Activated CD4-positive, alpha-beta memory T cell treated with anti-CD3 and anti-CD28 coated beads, Interleukin-2, amount 10 ng/mL, durations not matched to agents 7 days and 5 days (primary cell): ENCODE results near the gene MYL3. TPM values are rescaled to one million over a fixed set of nuclear protein-coding genes. Genes with fewer than 3 reads are reported as not detected.

Experiments used
- CTCF ChIA-PET: fragments of 350-600 bp; sonication (Branson Sonifier 250); formaldehyde crosslinking; loops from one replicate; lab custom pipeline; 2021; ENCODE audit warnings: antibody characterized with exemption, inconsistent platforms; lab: Charles Lee
- POLR2A ChIA-PET: fragments of 350-600 bp; sonication (Branson Sonifier 250); formaldehyde crosslinking; loops from one replicate; lab custom pipeline; 2021; ENCODE audit warnings: antibody characterized with exemption; lab: Charles Lee
- DNase-seq: peaks from one replicate; pipeline ENCODE4 v3.0.0-alpha.2; 2020
- H3K27ac Mint-ChIP-seq: one replicate; pipeline ENCODE4 v1.8.0; 2021; ENCODE audit warnings: mild to moderate bottlenecking, mixed read lengths
- H3K27me3 Mint-ChIP-seq: one replicate; pipeline ENCODE4 v1.8.0; 2021; ENCODE audit warnings: mixed read lengths
- H3K36me3 Mint-ChIP-seq: one replicate; pipeline ENCODE4 v1.8.0; 2021; ENCODE audit warnings: low read depth, mixed read lengths
- H3K4me1 Mint-ChIP-seq: one replicate; pipeline ENCODE4 v1.8.0; 2021; ENCODE audit warnings: mixed read lengths
- H3K4me3 Mint-ChIP-seq: one replicate; pipeline ENCODE4 v1.8.0; 2021; ENCODE audit warnings: mild to moderate bottlenecking, mixed read lengths
- H3K9me3 Mint-ChIP-seq: one replicate; pipeline ENCODE4 v1.8.0; 2021; ENCODE audit warnings: mixed read lengths
- total RNA-seq, 2 experiments: library from RNA; stranded (reverse); gene quantifications; one replicate each; pipeline ENCODE4 v1.2.3, GENCODE V29; 2021

The MYL3 gene
- total RNA-seq, 2 experiments from 2014 or later: not detected

GRCh38 chr3:46885612-46886011 is 22.4 kb upstream of the MYL3 start:
- H3K9me3 Mint-ChIP-seq: no peaks in the 10 kb centered on the region
- no peaks in the 10 kb centered on the region for H3K36me3 Mint-ChIP-seq
- peaks cover 45% of the 10 kb centered on the region for H3K27me3 Mint-ChIP-seq
- no peak overlapping the region for H3K4me3 Mint-ChIP-seq
- H3K4me1 Mint-ChIP-seq: peaks cover 8% of the 10 kb centered on the region
- no peak for DNase-seq
- H3K27ac Mint-ChIP-seq: no peak overlapping the region
- POLR2A ChIA-PET: no interaction called here
- CTCF ChIA-PET: interaction anchor here (2.1 kb wide), 1 partner anchor 9 kb away, joined by 7 read pairs; no protein-coding TSS in a partner anchor

DNA sequence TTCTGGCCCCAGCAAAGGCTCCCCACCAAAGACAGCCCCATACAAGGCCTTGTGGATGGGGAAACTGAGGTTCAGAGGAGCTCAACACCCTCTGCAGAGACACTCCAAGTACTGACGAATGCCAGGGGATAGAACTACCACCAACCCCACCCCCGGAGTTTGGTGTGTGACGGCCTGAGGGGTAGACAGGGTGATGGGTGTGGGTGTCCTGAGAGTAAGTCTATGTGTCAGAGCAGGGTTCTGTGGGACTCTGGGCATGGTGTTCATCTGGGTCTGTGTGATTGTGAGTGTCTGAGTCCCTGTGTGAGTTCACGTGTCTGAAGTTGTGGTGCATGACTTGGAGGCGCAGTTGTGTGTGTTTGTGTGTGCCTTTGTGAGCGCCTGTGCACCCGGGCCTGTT is 21.7 kb upstream of the MYL3 start:
- Mint-ChIP-seq H3K4me1 (peaks cover 11% of the 10 kb centered on the region), H3K27me3 (peaks cover 49% of the 10 kb centered on the region)

DNA sequence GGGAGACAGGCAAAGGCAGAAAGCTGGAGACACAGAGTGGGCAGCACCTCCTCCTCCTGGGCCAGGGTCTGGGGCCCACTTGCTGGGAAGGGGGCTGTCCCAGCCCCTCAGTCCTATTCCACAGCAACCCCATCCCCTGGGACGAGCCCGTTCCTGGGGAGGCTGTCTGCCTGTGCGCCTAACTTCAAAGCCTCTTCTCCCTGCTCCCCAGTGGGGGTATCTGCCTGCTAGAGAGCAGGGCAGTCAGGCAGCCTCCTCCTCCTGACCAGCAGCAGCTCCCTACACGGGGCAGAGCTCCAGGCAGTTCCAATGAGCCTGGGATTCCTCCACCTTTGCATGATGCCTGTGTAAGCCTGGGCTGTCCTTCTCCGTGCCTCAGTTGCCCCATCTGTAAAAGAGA is 21.2 kb upstream of the MYL3 start:
- POLR2A ChIA-PET: no interaction called here
- Mint-ChIP-seq H3K27me3 (peaks cover 54% of the 10 kb centered on the region), H3K4me3 (no peak overlapping the region), H3K9me3 (no peaks in the 10 kb centered on the region), H3K36me3 (no peaks in the 10 kb centered on the region), H3K4me1 (peaks cover 11% of the 10 kb centered on the region), H3K27ac (no peak overlapping the region)
- DNase-seq: no peak
- CTCF ChIA-PET: interaction anchor here (2.1 kb wide), 1 partner anchor 10 kb away, joined by 7 read pairs; no protein-coding TSS in a partner anchor

More for the DNA sequence above, 21.7 kb upstream of the MYL3 start:
- no peaks in the 10 kb centered on the region for H3K36me3 Mint-ChIP-seq
- no peak overlapping the region for H3K4me3 Mint-ChIP-seq
- POLR2A ChIA-PET: no interaction called here
- CTCF ChIA-PET: interaction anchor here (2.1 kb wide), 1 partner anchor 10 kb away, joined by 7 read pairs; no protein-coding TSS in a partner anchor
- DNase-seq: no peak
- no peak overlapping the region for H3K27ac Mint-ChIP-seq
- H3K9me3 Mint-ChIP-seq: no peaks in the 10 kb centered on the region

DNA sequence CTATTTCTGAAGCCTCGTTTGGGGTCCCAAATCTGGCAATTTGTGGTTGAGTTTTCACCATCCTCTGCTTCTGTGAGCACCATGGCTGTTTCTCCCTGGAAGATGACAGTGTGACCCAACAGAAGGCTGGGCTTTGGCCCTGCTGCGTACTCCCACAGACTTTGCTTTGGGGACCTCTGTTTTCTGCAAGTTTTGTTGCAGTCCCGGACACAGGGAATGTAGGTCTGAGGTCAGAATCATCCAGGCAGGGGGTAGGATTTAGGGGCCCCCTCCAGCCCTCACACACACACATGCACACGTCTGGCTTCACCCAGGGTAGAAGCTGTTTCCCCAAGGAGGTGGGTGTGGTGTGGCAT is 20.6 kb upstream of the MYL3 start:
- no peaks in the 10 kb centered on the region for H3K36me3 Mint-ChIP-seq
- no peak overlapping the region for H3K27ac Mint-ChIP-seq
- POLR2A ChIA-PET: no interaction called here
- CTCF ChIA-PET: no interaction called here
- DNase-seq: no peak
- no peak overlapping the region for H3K4me3 Mint-ChIP-seq
- H3K4me1 Mint-ChIP-seq: peaks cover 11% of the 10 kb centered on the region
- H3K9me3 Mint-ChIP-seq: no peaks in the 10 kb centered on the region
- H3K27me3 Mint-ChIP-seq: peaks cover 56% of the 10 kb centered on the region

GRCh38 chr3:46883054-46883829 is 20.0 kb upstream of the MYL3 start:
- CTCF ChIA-PET: interaction anchor here (0.7 to 1.2 kb wide), 2 partner anchors 10 to 15 kb away, joined by 3 to 4 read pairs; no protein-coding TSS in a partner anchor
- H3K4me1 Mint-ChIP-seq: peaks cover 11% of the 10 kb centered on the region
- no peak overlapping the region for H3K27ac Mint-ChIP-seq
- no peaks in the 10 kb centered on the region for H3K36me3 Mint-ChIP-seq
- POLR2A ChIA-PET: no interaction called here
- H3K4me3 Mint-ChIP-seq: no peak overlapping the region
- peak; percentile 21 for DNase-seq
- H3K9me3 Mint-ChIP-seq: no peaks in the 10 kb centered on the region
- H3K27me3 Mint-ChIP-seq: peaks cover 55% of the 10 kb centered on the region

DNA sequence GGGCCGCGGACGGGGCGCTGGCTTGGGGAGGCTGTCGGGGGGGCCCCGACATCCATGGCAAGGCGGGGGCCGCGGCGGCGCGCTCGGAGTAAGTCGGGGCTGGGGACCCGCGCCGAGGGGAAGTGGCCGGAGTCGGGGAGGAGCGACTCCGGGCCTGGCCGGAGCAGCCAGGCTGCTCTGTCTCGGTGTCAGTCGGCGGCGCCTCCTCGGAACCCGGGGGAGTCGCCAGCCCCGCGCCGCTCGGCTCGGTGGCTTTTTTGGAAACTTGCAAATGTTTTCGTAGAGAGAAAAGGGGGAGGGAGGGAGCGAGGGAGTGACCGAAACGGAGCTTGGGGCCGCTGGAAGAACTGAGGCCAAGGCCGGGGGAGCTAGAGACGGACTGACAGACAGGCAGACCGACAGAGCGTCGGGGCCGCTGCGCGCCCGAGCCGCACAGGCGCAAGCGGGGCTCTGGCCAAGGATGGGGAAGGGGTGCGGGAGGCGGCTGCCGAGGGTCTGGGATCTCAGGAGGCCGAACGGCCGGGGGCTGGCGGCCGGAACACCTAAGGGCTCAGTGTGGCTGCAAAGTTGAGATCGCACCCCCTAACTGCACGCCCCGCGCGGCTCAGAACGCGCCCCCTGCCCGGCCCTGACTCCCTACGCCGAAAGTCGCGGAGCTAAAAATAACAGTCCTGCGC is 19.3 kb upstream of the MYL3 start:
- peaks cover 52% of the 10 kb centered on the region for H3K27me3 Mint-ChIP-seq
- peaks cover 11% of the 10 kb centered on the region for H3K4me1 Mint-ChIP-seq
- CTCF ChIA-PET: interaction anchor here (0.7 to 1.2 kb wide), 2 partner anchors 9 to 16 kb away, joined by 3 to 4 read pairs; no protein-coding TSS in a partner anchor

DNA sequence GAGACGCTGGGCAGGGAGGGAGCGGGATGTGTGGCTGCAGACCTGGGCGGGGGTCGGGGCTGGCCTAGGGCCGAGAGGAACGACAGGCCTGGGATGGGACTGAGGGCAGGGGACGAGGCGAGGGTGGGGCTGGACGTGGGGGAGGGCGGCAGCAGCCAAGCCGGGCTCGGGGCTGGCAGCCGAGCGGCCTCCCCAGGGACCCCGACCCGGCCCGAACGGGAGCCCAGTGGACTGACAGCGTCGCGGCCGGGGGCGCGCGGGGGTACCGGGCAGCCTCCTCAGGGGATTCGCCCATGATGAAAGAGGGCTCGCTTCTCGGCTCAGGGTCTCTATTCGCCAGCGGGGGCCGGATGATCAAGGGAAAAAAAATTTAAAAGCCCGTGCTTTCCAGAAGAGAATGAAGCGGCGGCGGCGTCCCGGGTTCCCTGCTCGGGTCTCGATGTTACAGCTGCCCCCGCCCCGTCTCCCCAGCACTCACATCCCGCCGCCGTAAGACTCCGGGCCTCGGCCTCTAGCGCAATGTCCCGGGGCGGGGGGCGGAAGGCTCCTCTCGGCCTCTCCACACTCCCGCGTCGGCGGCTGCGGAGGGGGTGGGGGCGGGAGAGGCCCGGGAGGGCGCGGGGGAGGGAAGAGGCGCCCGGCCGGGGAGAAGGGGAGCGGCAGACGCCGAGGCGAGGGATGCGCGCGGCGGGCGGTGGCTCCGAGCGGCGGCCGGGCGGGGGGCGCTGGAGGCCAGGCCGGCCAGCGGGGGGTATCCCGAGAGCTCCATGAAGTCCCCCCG is 18.5 kb upstream of the MYL3 start:
- POLR2A ChIA-PET: no interaction called here
- DNase-seq: no peak
- H3K36me3 Mint-ChIP-seq: no peaks in the 10 kb centered on the region
- peaks cover 11% of the 10 kb centered on the region for H3K4me1 Mint-ChIP-seq
- H3K4me3 Mint-ChIP-seq: no peak overlapping the region
- CTCF ChIA-PET: interaction anchor here (1.2 kb wide), 1 partner anchor 8 kb away, joined by 3 read pairs; no protein-coding TSS in a partner anchor
- peaks cover 49% of the 10 kb centered on the region for H3K27me3 Mint-ChIP-seq
- H3K9me3 Mint-ChIP-seq: no peaks in the 10 kb centered on the region
- no peak overlapping the region for H3K27ac Mint-ChIP-seq

More for the DNA sequence above, 19.3 kb upstream of the MYL3 start:
- Mint-ChIP-seq H3K27ac (no peak overlapping the region), H3K4me3 (no peak overlapping the region), H3K9me3 (no peaks in the 10 kb centered on the region), H3K36me3 (no peaks in the 10 kb centered on the region)
- DNase-seq: no peak
- POLR2A ChIA-PET: no interaction called here

DNA sequence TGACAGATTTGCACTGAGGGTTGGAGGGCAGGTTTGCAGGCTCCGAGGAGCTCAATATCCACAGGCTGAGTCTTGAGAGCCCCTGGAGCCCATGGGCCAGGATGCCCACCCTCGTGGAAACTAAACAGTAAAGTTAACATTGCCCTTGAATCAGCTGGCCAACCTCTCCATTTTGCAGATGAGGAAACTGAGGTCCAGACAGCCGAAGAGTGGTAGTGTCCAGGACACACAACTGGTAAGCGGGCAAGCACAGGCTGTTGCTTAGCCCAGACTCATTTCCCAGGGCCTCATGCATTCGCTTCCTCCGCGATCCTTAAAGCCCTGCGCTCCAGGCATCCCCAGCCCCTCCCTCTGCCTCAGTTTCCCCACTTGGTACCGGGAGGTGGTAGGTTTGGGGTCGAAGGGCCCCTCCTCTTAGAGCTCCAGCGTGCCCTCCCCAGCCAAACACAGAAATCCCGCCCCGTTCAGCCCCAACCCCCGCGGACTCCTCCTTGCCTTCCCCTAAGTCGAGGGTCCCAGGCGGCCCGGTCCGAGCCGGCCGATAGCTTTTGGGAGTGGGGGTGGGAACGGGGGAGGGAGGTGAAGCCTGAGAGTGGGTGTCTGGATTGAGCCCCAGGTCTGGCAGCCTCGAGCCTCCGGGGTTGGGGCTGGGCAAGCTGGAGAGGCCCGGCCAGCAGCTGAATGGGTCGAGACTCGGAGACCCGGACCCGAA is 17.8 kb upstream of the MYL3 start:
- Mint-ChIP-seq H3K27ac (no peak overlapping the region), H3K27me3 (peaks cover 46% of the 10 kb centered on the region), H3K4me3 (no peak overlapping the region), H3K4me1 (peaks cover 11% of the 10 kb centered on the region), H3K36me3 (no peaks in the 10 kb centered on the region), H3K9me3 (no peaks in the 10 kb centered on the region)
- ChIA-PET CTCF (no interaction called here), POLR2A (no interaction called here)
- no peak for DNase-seq

- no peaks in the 10 kb centered on the region for H3K9me3 Mint-ChIP-seq
- ChIA-PET CTCF (no interaction called here), POLR2A (no interaction called here)
- no peak for DNase-seq
- H3K4me1 Mint-ChIP-seq: peaks cover 9% of the 10 kb centered on the region
- peaks cover 40% of the 10 kb centered on the region for H3K27me3 Mint-ChIP-seq
- no peaks in the 10 kb centered on the region for H3K36me3 Mint-ChIP-seq
- no peak overlapping the region for H3K27ac Mint-ChIP-seq
- H3K4me3 Mint-ChIP-seq: no peak overlapping the region
These were observed 15.7 kb upstream of the MYL3 start for GRCh38 chr3:46878781-46879436.

GRCh38 chr3:46877406-46878125 is 14.3 kb upstream of the MYL3 start, which contains the start of gene PTH1R:
Gene PTH1R (plus strand): TSS chr3:46877721. CDS start chr3:46883560, 5,839 bp downstream.
- peaks cover 8% of the 10 kb centered on the region for H3K4me1 Mint-ChIP-seq
- ChIA-PET CTCF (no interaction called here), POLR2A (no interaction called here)
- peaks cover 35% of the 10 kb centered on the region for H3K27me3 Mint-ChIP-seq
- H3K4me3 Mint-ChIP-seq: no peak within 1 kb of the TSS
- no peaks in the 10 kb centered on the region for H3K9me3 Mint-ChIP-seq
- no peaks in the 10 kb centered on the region for H3K36me3 Mint-ChIP-seq
- no peak within 1 kb of the TSS for H3K27ac Mint-ChIP-seq
- no peak for DNase-seq

DNA sequence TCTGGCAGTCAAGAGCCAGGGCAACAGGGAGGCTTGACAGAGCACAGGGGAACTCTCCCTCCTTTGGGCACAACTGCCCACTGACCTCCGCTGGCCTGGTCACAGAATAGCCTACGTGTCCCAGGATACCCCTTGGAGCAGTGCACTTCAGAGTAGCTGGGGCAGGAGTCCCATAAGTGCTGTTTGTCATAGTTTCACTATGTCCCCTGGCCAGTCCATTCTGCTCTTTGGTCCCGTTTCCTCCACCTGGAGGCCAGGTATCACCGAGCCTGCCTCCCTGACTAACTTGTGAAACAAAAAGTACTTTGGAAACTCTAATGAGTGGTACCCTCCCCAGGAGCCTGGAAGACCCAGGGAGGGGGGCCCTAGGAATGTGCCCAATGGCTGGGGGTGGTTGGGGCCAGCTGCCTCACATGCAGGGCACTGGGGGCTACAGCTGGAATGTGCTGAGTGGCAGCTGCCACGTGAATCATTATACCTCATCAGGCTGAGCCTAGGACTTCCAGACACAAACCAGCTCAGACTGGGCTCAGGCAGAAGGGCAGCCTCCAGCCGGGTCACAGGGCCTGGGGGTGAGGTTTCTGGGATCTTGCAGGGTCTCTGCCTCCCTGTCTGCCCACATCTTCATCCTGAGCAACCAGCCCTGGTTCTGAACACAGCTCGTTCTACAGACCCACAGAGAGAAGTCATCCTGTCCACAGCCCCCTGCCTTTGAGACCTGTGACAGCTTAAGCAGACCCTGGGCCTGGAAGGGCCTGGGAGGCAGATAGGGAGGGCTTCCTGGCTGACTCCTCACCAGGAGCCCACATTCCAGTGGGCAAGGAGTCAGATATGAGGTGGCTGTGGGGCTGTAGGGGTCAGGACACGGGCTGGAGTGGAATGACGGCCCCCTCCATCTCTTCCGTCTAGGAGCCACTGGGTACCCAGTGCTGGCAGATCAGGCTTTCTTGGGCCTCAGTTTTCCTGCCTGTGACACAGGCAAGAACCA is 13.4 kb upstream of the MYL3 start:
- no peak overlapping the region for H3K4me3 Mint-ChIP-seq
- POLR2A ChIA-PET: no interaction called here
- H3K36me3 Mint-ChIP-seq: no peaks in the 10 kb centered on the region
- H3K9me3 Mint-ChIP-seq: no peaks in the 10 kb centered on the region
- CTCF ChIA-PET: no interaction called here
- peaks cover 30% of the 10 kb centered on the region for H3K27me3 Mint-ChIP-seq
- H3K4me1 Mint-ChIP-seq: peaks cover 3% of the 10 kb centered on the region
- no peak for DNase-seq
- H3K27ac Mint-ChIP-seq: no peak overlapping the region
